Calu3 (cell line): Measurements from ENCODE around the gene SERGEF. TPM values are rescaled to one million over a fixed set of nuclear protein-coding genes. Genes with fewer than 3 reads are reported as not detected.

ENCODE experiments used
- BruUV-seq: library from RNA; stranded (reverse); fragments of 400-500 nt; replicated peaks from 2 replicates; lab custom pipeline; 2021; lab: Mats Ljungman, UMichigan
- CTCF ChIA-PET: fragments of 300-600 bp; sonication (Branson Sonifier 250); formaldehyde crosslinking; loops from one replicate; lab custom pipeline; 2022; ENCODE audit warnings: antibody characterized with exemption; lab: Charles Lee
- DNase-seq: peaks from one replicate; pipeline ENCODE4 v3.0.0; 2022
- H3K27ac Mint-ChIP-seq: one replicate; pipeline ENCODE4 v1.8.0; 2022; ENCODE audit warnings: mixed read lengths; ENCODE audit not compliant: unreplicated experiment
- H3K27me3 Mint-ChIP-seq: one replicate; pipeline ENCODE4 v1.8.0; 2022; ENCODE audit warnings: mixed read lengths; ENCODE audit not compliant: unreplicated experiment
- H3K36me3 Mint-ChIP-seq: one replicate; pipeline ENCODE4 v1.8.0; 2022; ENCODE audit warnings: mild to moderate bottlenecking, moderate library complexity, mixed read lengths; ENCODE audit not compliant: insufficient read depth, unreplicated experiment
- H3K4me1 Mint-ChIP-seq: one replicate; pipeline ENCODE4 v1.8.0; 2022; ENCODE audit warnings: mild to moderate bottlenecking, low read depth, mixed read lengths; ENCODE audit not compliant: unreplicated experiment
- H3K4me3 Mint-ChIP-seq: one replicate; pipeline ENCODE4 v1.8.0; 2022; ENCODE audit warnings: mild to moderate bottlenecking, low read depth, moderate library complexity, mixed read lengths; ENCODE audit not compliant: unreplicated experiment
- H3K9me3 Mint-ChIP-seq: one replicate; pipeline ENCODE4 v1.8.0; 2022; ENCODE audit warnings: low read depth, mixed read lengths; ENCODE audit not compliant: unreplicated experiment
- CTCF ChIP-seq: fragments of 200-600 bp; IDR thresholded peaks from one replicate; pipeline ENCODE4 v1.8.0; 2022; ENCODE audit warnings: antibody characterized with exemption; ENCODE audit not compliant: unreplicated experiment
- intact Hi-C: fragments of 100-400 bp; cut with micrococcal nuclease; formaldehyde crosslinking; loops from one replicate; pipeline ENCODE4 v1.10.0; 2022; ENCODE audit not compliant: unreplicated experiment
- total RNA-seq: library from RNA; stranded (reverse); gene quantifications from 2 replicates; pipeline ENCODE4 v1.2.3, GENCODE V29; 2022

The SERGEF gene
- total RNA-seq, 1 experiment from 2014 or later = 28.1 TPM

- Mint-ChIP-seq H3K27ac (peak overlapping the region; percentile 17), H3K36me3 (peaks cover under 1% of the 10 kb centered on the region), H3K27me3 (no peaks in the 10 kb centered on the region), H3K4me3 (no peak overlapping the region), H3K4me1 (peaks cover 45% of the 10 kb centered on the region), H3K9me3 (no peaks in the 10 kb centered on the region)
- CTCF ChIA-PET = interaction anchor here (0.6 to 1.5 kb wide), 8 partner anchors 9 to 114 kb away, joined by 3 to 14 read pairs (median 3); no protein-coding TSS in a partner anchor
- no TSS peak for BruUV-seq
- intact Hi-C loops = no loop called here
- no peak for DNase-seq
- no peak for TF ChIP-seq CTCF
Observed at GRCh38 chr11:17845431-17845881, 167.4 kb downstream of the SERGEF start.

DNA sequence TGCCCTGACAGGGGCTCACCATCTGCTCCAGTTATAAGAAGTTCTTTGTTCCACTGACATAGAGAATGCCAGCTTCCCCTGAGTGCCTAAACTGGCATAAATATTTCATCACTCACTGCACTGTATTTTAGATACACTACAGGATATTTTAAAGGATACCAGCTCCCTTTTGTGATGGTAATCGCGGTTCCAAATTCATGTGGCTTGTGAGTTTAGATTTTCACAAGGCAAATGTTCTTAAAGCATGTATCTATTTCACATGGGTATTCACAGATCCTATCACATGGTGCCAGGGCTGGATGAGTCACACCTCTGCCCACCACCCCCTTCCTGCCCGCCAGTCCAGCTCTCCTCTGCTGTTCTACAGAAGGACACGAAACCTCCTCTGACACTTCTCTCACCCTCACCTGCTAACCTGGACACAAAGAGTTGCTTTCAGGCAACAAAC lies 172.7 kb downstream of the SERGEF start:
- no peak for TF ChIP-seq CTCF
- Mint-ChIP-seq H3K36me3 (peaks cover 5% of the 10 kb centered on the region), H3K27ac (no peak overlapping the region), H3K4me1 (peaks cover 30% of the 10 kb centered on the region), H3K4me3 (no peak overlapping the region), H3K9me3 (no peaks in the 10 kb centered on the region), H3K27me3 (no peaks in the 10 kb centered on the region)
- CTCF ChIA-PET = interaction anchor here (0.8 to 1.1 kb wide), 2 partner anchors 9 to 14 kb away, joined by 3 read pairs; no protein-coding TSS in a partner anchor
- no TSS peak for BruUV-seq
- DNase-seq = peak; percentile 47
- intact Hi-C loops = no loop called here

GRCh38 chr11:17839450-17839849 lies 173.4 kb downstream of the SERGEF start:
- no peaks in the 10 kb centered on the region for H3K27me3 Mint-ChIP-seq
- no peak for TF ChIP-seq CTCF
- no peak overlapping the region for H3K27ac Mint-ChIP-seq
- peaks cover 5% of the 10 kb centered on the region for H3K36me3 Mint-ChIP-seq
- BruUV-seq = no TSS peak
- CTCF ChIA-PET = interaction anchor here (0.8 to 1.1 kb wide), 2 partner anchors 9 to 15 kb away, joined by 3 read pairs; no protein-coding TSS in a partner anchor
- no peak for DNase-seq
- peaks cover 27% of the 10 kb centered on the region for H3K4me1 Mint-ChIP-seq
- no peaks in the 10 kb centered on the region for H3K9me3 Mint-ChIP-seq
- no peak overlapping the region for H3K4me3 Mint-ChIP-seq
- intact Hi-C loops = no loop called here

- intact Hi-C loops = no loop called here
- no peak for TF ChIP-seq CTCF
- Mint-ChIP-seq H3K36me3 (peaks cover 5% of the 10 kb centered on the region), H3K4me3 (no peak overlapping the region), H3K9me3 (no peaks in the 10 kb centered on the region), H3K27ac (no peak overlapping the region), H3K27me3 (no peaks in the 10 kb centered on the region), H3K4me1 (peaks cover 20% of the 10 kb centered on the region)
- CTCF ChIA-PET = interaction anchor here (0.8 kb wide), 1 partner anchor 15 kb away, joined by 3 read pairs; no protein-coding TSS in a partner anchor
- no peak for DNase-seq
- no TSS peak for BruUV-seq
Observed at GRCh38 chr11:17838102-17838501, 174.7 kb downstream of the SERGEF start.
